ENCODE results near the gene AHSP. TPM values are rescaled to one million over a fixed set of nuclear protein-coding genes. Genes with fewer than 3 reads are reported as not detected.
A peak's percentile ranks its signal among the peaks of the same experiment; 100 is the strongest.

The AHSP gene
- total and polyA plus RNA-seq, 2 of the 4 experiments (the other 2 are of a cell fraction) = not detected

DNA sequence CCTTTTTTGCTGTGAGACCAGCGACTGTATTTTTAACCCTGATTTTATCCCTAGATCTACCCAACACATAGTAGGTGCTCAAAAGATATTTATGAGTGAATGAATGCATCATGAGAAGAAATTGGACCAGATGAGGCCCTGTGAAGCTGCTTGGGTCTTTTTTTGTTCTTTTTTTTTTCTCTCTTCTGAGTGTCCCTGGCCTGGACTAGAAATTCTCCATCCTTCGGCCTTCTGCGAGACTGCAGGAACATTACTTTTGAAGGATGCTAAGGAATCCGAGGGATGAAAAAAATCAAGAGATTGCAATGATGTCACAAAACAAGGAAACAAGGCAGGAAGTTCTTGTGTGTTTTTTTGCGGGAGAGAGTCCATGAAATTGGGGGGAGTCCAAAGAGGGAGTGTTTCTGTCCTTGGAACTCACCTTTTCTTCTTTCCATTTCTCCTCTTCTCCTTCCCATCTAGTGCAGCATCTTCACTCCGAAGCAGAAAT lies 18.9 kb upstream of the AHSP start (continued):
- no peak for TF ChIP-seq RAD21 (IDR thresholded peaks at IDR 0.05; ENCODE audit: low read length)

DNA sequence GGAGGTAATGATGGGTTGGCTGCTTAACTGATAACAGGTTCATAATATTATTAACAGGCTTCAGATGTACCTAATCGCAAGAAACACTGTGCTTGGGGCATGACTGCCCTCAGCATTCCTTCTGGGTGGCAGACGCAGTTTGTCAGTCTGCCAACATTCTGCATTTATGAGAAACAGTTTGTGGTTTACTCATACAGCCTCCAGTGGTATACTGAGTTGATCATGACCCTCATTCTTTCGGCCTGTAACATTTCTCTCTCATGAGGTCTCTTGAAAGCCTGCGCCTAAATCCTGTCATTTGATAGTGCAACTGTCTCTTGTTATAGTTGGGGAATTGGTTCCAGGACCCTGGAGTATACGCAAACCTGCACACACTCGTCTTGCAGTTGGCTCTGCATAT lies 14.6 kb upstream of the AHSP start:
- Histone ChIP-seq H2BK120ac (ENCODE audit: low read depth, low read length) (no peak overlapping the region), H3K4me3 (ENCODE audit: insufficient read depth, low read depth, low read length) (no peak overlapping the region), H3K9me1 (ENCODE audit: insufficient read depth, low read length) (0 out of 2 replicates have a peak, but pooled peaks cover 2% of the 10 kb centered on the region), H2BK15ac (ENCODE audit: low read depth, low read length) (no peak overlapping the region), H3K27me3 (ENCODE audit: control insufficient read depth, insufficient read depth, low read length) (no peaks in the 10 kb centered on the region), H3K9me3 (ENCODE audit: control insufficient read depth, insufficient read depth, low read length) (peaks cover 1% of the 10 kb centered on the region; the same call in 1 of the 2 replicates), H3K56ac (ENCODE audit: extremely low read depth, insufficient read depth, low read length) (no peak overlapping the region), H4K5ac (ENCODE audit: low read depth, low read length) (no peak overlapping the region), H4K20me1 (ENCODE audit: insufficient read depth, low read length) (no peaks in the 10 kb centered on the region), H3K27ac (ENCODE audit: insufficient read depth, low read length) (no peak overlapping the region), H2AFZ (replicated peaks; ENCODE audit: low read length, poor library complexity) (no peak overlapping the region), H2AK5ac (ENCODE audit: low read depth, low read length) (no peak overlapping the region), H4K8ac (ENCODE audit: low read depth in 2 of 2, low read length in 2 of 2) (no peak overlapping the region), H3K18ac (ENCODE audit: low read depth, low read length) (no peak overlapping the region; the same call in 1 of the 2 replicates), H3K9ac (ENCODE audit: low read depth, low read length) (no peak overlapping the region), H4K91ac (ENCODE audit: insufficient read depth, low read depth, low read length) (no peak overlapping the region), H3K79me1 (ENCODE audit: low read depth in 1 of 2, low read length in 2 of 2) (peaks cover 0 to 9% of the 10 kb centered on the region in 2 experiments; a peak in 2 of 4 replicates), H2BK20ac (ENCODE audit: low read depth, low read length) (no peak overlapping the region), H3K4me2 (ENCODE audit: low read depth, low read length) (no peak overlapping the region), H3K23ac (ENCODE audit: low read depth, low read length) (no peak overlapping the region), H2AK9ac (replicated peaks; ENCODE audit: low read depth, low read length, poor library complexity) (no peak overlapping the region), H2BK5ac (ENCODE audit: low read depth, low read length, poor library complexity, severe bottlenecking) (peak overlapping the region; percentile 50), H3K4me1 (ENCODE audit: control insufficient read depth, insufficient read depth, low read length) (peaks cover 2% of the 10 kb centered on the region), H3K4ac (ENCODE audit: low read depth, low read length) (no peak overlapping the region), H3K36me3 (ENCODE audit: control insufficient read depth, insufficient read depth, low read length) (no peaks in the 10 kb centered on the region), H3K14ac (replicated peaks; ENCODE audit: low read depth, low read length) (no peak overlapping the region)
- dilution Hi-C loops (cut with HindIII; ENCODE audit: low sequenced_read_pairs, unreplicated experiment) (no loop called here), intact Hi-C loops (cut with micrococcal nuclease) (no loop called here), in situ Hi-C loops (cut with MboI; ENCODE audit: low sequenced_read_pairs) (loop anchor here (25.0 kb wide), 1 partner anchor 199 kb away; a partner anchor contains a TSS)
- ChIA-PET POLR2A (ENCODE audit: unreplicated experiment) (no interaction called here), CTCF (no interaction called here)
- peak; percentile 69 for ATAC-seq (ENCODE audit: low read depth)
- whole genome bisulfite sequencing, 2 experiments (ENCODE audit: extremely low coverage in 2 of 2, insufficient read length in 1 of 2) = no CpG with 5 or more reads among the region's 6 CpGs
- TF ChIP-seq MXI1 (IDR thresholded peaks at IDR 0.05; ENCODE audit: borderline replicate concordance, low read depth, low read length) = no peak
- no peak for TF ChIP-seq CEBPB (IDR thresholded peaks at IDR 0.05; ENCODE audit: low read depth, low read length)
- no peak for TF ChIP-seq RCOR1 (IDR thresholded peaks at IDR 0.05; ENCODE audit: insufficient replicate concordance, low read length)
- TF ChIP-seq, protein P1, sequence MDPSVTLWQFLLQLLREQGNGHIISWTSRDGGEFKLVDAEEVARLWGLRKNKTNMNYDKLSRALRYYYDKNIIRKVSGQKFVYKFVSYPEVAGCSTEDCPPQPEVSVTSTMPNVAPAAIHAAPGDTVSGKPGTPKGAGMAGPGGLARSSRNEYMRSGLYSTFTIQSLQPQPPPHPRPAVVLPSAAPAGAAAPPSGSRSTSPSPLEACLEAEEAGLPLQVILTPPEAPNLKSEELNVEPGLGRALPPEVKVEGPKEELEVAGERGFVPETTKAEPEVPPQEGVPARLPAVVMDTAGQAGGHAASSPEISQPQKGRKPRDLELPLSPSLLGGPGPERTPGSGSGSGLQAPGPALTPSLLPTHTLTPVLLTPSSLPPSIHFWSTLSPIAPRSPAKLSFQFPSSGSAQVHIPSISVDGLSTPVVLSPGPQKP (IDR thresholded peaks at IDR 0.05; ENCODE audit: borderline replicate concordance, low read depth, low read length) = no peak
- no peak for TF ChIP-seq NFE2L2 (IDR thresholded peaks at IDR 0.05; ENCODE audit: low read depth, low read length)
- TF ChIP-seq RFX5 (IDR thresholded peaks at IDR 0.05; ENCODE audit: low read depth, low read length) = no peak
- TF ChIP-seq RAD21 (IDR thresholded peaks at IDR 0.05; ENCODE audit: low read length) = no peak
- no peak for TF ChIP-seq FOS (IDR thresholded peaks at IDR 0.05; ENCODE audit: low read depth, low read length)
- BruUV-seq (replicated peaks) = no TSS peak
- DNase-seq = peak; percentile 68
